Islet of Langerhans (tissue), 1 donor: ENCODE data around the gene PLA2G6.
"Not testable (repeated sequence)": the region's sequence is repeated elsewhere in the genome, so short reads cannot be mapped to it uniquely, and the experiment has no call there.

Source experiments
- FAIRE-seq: peaks from one replicate; lab custom pipeline; 2011; peaks lifted over from hg19 to GRCh38; lab: Jason Lieb, UNC

The PLA2G6 gene

DNA sequence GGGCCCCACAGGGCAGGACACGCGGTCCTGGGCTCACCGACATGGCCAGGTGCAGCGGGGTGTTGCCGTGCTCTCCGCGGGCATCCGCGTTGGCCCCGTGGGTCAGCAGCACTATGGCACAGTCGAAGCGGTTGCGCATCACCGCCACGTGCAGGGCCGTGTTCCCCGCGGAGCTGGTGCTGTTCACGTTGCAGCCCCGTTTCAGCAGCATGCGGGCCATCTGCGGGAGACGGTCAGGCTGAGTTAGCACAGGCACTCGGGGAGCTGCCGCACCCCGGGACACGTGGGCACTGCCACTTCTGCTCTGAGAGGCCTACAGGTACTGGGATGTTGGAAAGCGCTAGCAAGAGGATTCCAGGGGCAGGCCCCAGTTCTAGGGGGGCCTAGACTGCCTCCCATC, 48.8 kb downstream of the PLA2G6 start:
- no peak for FAIRE-seq

- FAIRE-seq: no peak
Measured at GRCh38 chr22:38132136-38132535, 49.5 kb downstream of the PLA2G6 start.

DNA sequence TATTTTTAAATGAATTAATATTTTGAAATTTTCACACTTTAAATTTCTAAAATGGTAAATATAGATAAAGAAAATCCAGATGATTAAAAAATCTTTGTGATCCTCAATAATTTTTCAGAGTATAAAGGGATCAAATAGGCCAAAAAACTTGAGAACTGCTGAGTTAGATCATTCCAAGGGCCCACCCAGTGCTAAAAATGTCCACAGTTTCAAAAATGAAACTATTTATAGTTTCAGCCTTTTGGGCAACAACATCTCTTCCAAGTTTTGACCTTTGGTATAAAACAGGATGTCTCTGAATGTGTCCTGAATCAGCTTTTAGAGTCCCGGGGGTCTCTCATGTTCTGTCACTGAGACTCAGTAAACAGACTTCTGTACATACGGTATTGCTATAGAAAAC, 50.2 kb downstream of the PLA2G6 start:
- no peak for FAIRE-seq

DNA sequence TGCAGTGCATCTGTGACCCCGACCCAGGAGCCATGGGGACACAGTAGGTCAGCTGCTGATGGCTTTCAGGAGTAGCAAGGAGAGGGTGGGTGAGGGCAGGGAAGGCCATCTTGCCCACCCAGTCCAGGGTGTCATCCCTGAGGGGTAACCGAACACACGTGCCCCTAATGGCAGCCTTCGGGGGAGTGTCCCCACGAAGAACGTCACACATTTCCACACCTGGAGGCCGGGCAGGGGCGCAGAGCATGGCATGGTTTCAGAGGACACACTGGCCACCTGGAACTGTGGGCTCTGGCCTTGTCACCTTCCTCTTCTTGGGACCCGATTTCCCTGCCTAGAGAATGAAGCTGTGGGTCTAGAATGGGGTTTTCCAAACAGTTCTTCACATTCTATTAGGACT, 51.8 kb downstream of the PLA2G6 start:
- no peak for FAIRE-seq

DNA sequence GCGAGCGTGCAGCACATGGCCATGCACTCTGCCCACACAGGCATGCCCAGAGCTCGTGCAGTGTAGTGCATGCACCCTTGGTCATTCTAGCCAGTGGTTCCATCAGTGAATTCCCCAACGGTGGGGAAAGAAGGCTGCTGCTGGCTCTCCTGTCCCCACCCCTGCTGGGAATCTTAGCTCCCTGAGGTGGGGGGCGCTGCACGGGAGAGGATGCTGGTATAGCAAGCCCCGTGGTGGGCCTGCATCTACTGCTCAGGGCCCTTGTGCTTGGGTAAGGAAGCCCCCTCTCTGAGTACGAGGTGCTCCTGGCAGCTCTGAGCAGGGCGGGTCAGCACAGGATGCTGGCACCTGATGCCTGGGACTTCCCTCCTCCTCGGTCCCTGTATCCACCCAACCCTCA, 52.6 kb downstream of the PLA2G6 start:
- no peak for FAIRE-seq

DNA sequence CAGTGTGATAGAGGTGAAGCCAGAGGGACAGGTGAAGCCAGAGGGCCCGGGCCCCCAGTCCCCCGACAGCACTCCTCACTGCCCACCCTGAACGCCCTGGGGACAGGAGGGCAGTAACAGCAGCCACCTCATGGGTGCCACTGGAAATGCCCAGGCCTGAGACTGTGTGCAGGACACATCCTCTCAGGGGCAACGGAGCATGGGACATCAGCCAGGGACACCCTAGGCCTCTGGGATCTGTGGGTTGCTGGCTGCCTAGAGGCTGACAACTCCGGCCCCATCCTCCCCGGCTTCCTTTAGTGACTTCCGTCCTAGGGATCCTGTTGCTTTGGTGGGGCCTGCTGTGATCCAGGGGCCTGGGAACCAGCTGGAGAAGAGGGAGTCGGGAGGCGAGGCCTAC, 53.8 kb downstream of the PLA2G6 start:
- FAIRE-seq: no peak

DNA sequence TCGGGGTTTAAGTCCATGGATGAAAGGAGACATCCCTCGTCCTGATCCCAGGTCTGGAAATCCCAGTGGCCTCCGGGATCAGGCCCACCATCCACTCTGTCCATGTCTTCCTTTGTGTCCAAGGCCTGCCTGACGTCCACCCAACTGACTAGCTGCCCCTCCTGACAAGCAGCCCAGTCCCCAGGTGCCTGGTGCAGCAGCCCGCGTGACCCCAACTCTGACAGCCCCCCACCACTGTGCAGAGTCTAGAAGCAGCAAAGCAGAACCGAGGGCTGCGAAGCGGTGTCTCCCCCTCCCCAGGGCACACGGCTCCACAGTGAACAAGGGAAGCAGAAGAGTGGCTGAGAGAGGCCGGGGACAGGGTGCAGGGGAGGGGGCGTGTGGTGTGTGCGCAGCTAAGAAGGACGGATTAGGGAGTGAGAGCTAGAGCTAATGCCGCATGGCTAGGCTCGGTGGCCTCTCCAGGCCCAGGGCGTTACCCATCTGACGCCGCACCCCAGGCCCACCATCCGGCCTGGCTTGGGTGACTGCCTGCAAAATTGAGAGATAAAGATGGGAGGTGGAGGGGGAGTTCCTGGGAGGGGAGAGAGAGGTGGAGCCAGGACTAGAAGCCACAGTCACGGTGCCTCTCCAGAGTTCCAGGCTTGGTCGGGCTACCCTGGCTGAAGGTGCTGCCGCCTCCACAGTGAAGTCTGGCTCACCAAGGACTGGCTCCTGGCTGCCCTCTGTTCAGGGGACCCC, 54.5 kb downstream of the PLA2G6 start:
- no peak for FAIRE-seq

- FAIRE-seq: no peak
Measured at GRCh38 chr22:38125751-38126201, 55.9 kb downstream of the PLA2G6 start.

GRCh38 chr22:38125038-38125610, 56.5 kb downstream of the PLA2G6 start:
- FAIRE-seq: no peak

DNA sequence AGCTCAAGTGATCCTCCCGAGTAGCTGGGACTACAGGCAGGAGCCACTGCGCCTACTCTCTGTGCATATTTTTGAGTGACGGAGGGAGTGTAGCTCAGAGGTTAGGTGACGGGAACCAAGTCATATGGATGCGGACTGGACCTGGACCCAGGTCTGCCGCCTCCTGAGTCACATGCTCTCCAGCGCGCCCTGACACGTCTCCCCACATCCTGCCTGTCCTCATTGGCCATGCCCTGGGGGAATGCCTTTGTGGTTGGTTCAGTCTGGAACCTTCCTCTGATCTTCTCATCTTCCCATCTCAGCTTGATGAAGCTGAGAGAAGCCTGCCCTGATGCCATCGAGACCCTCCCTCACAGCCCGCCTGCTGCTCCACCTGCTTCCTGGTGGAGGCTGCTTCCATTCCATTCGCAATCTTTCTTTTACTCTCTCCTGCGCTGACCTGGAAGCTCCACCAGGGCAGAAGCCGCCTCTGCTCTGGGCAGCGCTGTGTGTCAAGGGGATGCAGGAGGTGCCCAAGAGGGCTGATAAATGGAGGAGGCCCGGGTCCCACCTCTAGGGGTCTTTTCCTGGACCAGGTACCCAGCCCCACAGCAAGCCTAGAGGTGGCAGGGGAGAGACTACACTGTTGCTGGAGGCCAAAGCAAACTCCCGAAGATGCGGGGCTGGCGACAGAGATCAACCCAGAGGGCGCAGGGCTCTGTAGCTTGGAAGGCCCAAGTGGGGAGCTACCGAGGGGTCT, 57.2 kb downstream of the PLA2G6 start:
- FAIRE-seq: no peak

DNA sequence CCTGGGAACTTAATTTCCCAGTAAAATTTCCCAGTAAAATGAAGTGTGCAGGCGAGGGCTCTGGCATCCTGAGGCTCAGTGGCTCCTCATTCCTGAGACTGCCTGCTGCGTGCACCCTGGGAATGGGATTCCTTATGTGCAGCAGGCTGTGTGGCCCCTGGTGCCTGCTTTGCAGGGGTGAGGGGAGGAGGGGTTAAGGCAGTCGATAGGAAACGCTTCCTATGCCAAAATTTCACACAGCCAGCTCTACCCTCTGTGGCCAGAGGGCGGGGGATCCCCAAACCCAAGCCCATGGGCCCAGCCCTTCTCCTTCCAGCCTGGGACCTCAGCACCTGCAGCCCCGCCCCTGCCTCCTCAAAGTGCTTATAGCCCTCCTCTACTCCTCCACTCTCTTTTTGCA, 59.0 kb downstream of the PLA2G6 start:
- FAIRE-seq: no peak

DNA sequence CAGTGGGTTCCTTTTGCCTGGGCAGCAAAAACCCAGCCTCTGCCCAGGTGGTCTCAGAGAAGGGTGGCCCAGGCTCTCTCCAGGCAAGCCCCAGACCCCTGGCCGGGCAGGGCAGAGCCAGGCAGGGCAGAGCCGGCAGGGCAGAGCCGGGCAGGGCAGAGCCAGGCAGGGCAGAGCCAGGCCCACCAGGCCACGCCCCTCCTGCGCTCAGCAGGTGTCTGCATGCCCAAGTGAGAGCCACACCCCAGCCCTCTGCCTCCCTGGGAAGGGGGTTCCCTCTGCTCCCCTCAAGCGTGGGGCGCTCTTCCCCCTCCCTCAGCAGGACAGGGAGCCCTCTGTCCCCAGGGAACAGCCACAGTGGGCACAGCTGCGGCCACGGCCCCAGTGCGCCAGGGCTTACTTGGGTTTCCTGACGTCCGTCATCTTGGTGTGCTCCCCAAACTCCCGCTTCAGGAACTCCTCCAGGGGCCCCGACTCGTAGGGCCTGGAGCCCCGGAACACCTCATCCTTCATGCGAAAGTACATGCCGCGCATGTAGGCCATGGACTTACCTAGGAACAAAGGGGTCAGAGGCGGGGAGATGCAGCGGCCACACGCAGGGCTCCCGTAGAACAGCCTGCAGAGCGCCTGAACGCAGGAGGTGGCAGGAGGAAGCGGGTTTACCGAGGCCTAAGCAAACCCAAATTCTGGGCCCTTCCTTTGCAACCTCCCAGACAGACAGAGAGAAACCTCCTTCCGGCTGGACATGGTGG, 61.1 kb downstream of the PLA2G6 start:
- FAIRE-seq: no peak

DNA sequence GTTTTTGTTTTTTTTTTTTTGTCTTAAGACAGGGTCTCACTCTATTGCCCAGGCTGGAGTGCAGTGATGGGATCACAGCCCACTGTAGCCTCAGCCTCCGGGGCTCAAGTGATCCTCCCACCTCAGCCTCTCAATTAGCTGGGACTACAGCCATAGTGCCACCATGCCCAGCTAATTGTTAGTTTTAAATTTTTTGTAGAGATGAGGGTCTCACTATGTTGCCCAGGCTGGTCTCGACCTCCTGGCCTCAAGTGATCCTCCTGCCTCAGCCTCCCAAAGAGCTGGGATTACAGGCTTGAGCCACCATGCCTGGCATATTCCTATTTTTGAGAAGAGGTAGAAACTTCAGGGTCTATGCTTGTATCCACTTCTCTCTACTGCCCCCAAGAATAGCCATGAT, 62.9 kb downstream of the PLA2G6 start:
- FAIRE-seq: not testable (repeated sequence)

GRCh38 chr22:38118182-38118581, 63.4 kb downstream of the PLA2G6 start:
- no peak for FAIRE-seq

GRCh38 chr22:38117556-38117955, 64.1 kb downstream of the PLA2G6 start:
- not testable (repeated sequence) for FAIRE-seq

DNA sequence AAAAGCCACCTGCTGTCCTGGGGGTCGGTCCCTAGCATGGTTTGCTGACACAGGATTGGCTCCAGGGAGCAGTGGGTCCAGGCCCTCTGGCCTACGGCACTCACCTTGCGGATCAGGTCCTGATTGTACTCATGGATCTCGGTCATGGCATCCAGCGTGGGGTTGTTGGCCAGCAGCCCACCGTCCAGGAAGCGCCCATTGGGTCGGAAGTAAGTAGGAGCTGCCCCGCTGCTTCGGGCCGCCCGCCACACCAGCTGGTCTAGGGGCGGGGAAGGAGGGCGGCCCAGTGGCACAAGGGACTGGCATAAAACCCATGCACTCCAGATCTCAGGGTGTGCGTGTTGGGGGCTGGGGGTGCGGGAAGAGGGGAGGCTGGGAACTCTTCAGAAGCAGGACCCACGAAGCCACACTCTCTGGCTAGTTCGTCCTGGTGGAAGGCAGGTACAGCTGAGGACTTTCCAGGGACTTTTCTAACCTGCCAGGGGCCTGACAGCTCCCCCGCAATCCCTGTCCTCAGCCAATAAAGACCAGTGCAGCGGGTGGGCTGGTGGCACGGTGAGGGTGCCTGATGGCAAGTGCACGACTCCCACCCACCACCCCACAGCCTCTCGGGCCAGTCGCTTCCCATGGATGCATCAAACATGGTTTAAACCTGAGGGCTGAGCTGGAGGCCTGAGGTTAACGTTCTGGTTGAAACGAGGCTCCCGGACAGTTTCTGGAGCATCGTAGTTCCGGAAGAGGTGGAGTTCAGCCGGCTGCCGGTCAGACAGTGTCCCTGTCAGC, 66.0 kb downstream of the PLA2G6 start:
- no peak for FAIRE-seq

DNA sequence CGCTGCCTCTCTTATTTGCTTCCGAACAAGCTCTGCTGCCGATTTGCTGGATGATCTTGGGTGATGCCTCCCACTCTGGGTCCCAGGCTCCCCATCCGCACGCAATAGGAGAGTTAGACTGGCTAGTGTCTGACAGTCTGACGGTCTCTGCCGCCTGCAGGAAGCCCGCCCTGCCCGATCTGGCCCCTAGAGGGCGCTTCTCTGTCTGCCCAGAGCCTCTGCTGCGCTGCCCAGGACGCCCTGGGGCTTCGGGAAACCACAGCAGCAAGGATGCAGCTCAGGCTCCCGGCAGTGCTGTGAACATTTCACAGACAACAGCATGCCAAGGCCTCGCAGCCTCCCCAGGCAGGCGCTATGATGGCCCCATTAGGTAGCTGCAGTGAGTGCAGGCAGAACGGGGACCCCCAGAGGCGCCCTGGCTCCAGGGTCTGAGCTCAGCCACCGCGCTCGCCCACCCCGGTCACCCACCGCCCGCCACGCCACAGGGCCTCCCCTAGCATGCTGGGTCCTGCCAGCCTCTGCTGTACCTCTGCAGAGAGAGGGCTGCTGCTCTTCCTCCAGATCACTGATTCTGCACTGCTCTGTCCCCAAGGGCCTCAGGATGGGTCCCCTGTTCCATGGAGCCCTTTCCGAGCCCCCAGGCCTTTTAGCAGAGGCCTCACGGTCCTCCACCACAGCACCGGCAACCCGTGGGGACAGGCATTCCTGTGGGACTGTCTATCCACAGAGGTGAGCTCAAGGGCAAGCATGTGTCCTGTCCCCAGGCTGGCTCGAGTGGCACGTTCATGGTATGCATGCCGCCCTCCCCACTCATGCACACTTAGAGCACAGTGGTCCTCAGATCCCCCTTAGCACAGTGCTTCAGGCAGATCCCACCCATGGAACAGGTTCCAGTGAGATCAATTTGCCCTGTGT, 66.9 kb downstream of the PLA2G6 start:
- no peak for FAIRE-seq

GRCh38 chr22:38112381-38112780, 69.2 kb downstream of the PLA2G6 start:
- no peak for FAIRE-seq

GRCh38 chr22:38111925-38112355, 69.7 kb downstream of the PLA2G6 start:
- no peak for FAIRE-seq
